Hematopoietic multipotent progenitor cell treated with erythropoietin and hydrocortisone succinate and interleukin-3 and kit ligand, for 17 days (in vitro differentiated cells): ENCODE measurements around the gene COL12A1.

Experiments
- DNase-seq: peaks from one replicate; pipeline ENCODE4 v3.0.0-alpha.2; 2015; ENCODE audit warnings: low spot score

COL12A1 gene

DNA sequence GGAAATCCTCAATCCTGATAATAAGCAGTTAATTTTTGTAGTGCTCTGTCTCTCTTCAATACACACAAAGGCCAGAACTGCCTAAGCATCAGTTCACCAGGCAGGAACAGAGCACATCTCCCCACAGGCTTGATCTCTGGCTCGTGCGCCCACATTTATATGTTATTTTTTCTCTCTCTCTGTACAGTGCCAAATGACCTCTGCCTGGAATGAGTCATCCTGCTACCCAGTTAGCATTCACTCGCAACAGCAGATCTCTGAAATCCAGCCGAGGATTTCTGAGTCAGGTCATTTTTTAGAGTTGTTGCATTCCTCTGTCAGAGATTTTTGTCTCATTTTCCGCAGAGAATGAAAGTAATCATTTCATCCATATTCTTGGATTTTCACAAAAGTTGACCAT is 107.1 kb downstream of the COL12A1 start:
- DNase-seq, result no peak

DNA sequence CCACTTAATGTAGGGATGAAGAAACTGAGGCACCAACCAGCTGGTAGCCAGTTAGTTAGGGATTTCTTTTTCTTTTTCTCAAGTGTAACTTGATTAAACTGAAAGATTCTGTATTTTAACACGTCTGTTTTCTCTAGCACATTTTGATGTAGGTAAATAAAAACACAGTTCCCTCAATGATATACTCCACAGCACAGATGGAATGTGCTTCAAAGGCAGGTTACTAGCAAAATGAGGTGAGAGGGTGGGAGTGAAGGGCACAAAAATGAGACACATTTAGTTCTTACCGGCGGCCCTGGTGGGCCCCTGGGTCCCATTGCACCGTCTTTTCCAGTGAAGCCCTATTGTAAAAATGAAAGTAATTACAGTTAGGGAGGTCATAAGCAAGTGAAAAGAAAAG is 108.9 kb downstream of the COL12A1 start:
- no peak for DNase-seq

DNA sequence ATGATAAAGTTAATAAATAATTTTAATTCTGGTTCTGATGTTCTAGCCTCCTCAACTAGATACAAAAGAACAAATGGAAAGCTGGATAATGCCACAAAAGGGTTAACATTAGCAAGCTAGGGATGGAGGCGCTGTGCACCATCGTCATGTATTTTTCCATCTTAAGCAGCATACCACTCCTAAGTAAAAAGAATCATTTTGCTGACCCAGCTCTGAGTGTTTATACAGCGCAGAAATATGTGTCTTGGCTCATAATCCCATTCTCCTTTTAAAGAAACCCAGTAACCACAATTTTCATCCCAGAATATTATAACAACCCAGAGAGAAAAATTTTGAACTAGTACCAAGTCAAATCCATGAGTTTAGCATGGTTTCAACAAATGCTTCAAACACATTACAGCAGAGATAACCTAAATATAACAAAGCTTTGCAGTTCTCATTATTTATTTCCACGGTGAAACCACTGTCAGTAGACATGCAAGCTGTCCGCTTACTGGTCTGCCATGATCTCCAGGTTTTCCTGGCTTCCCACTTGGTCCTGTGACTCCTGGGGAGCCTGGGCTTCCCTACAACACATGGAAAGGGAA is 111.1 kb downstream of the COL12A1 start:
- DNase-seq, result no peak

DNA sequence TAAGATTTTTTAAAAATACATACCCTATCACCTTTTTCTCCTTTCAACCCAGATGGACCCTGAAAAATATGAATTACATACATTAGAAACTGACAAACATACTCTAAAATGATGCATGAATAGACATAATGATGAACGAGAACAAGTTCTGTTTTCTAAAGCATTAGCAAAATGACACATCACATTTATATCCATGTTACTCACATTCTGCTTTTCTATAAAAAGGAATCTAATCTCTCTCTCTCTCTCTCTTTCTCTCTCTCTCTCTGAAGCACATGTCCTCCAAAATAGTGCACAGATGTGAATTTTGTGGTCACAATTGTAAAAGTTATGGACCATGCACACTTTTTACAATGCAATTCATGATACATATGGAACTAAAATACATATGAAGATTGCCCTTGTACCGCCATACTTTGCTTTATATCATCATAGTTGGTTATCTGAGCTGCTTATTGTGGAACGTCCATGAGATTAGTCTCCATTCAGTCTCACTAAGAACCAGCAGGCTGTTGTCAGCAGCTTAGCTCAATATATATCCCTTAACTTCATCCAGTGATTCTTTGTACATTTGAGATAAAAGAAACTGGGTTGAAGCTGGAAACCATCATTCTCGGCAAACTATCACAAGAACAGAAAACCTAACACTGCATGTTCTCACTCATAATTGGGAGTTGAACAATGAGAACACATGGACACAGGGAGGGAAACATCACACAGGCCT is 114.2 kb downstream of the COL12A1 start:
- DNase-seq, result no peak

DNA sequence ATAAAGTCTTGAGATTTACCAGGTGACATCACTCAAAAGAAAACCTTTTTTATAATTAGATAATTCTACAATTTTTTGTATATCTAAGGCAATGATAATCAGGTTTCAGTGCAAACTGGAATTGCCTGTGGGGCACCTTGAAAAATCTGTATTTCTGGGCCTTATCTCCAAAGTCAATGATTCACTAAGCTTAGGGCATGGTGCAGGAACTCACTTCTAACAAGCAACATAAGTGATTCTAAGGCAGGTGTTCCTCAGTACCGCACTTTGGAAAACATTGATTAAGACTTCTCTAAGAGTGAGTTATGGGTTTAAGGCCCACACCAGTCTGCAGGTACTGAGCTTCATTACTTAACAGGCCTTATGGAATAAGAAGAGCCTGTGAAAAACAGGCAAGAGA is 115.3 kb downstream of the COL12A1 start:
- DNase-seq, result no peak

DNA sequence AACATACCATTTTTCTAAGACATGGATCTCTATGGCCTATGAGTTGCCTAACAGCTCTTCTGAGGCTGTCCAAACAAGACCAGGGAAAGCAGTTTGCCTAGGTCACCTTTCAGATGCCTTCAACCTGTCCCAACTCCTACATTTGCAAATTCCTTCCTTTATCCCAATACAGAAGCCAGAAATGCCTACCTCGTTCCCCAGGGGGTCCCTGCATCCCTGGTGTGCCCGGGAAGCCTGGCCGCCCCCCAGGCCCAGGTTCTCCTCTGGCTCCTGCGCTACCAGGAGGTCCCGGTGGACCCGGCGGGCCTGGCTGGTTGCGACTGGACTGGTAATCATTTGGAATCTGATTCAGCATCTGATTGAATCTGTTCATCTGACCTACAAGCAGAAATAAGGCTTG is 115.9 kb downstream of the COL12A1 start:
- DNase-seq, result no peak

DNA sequence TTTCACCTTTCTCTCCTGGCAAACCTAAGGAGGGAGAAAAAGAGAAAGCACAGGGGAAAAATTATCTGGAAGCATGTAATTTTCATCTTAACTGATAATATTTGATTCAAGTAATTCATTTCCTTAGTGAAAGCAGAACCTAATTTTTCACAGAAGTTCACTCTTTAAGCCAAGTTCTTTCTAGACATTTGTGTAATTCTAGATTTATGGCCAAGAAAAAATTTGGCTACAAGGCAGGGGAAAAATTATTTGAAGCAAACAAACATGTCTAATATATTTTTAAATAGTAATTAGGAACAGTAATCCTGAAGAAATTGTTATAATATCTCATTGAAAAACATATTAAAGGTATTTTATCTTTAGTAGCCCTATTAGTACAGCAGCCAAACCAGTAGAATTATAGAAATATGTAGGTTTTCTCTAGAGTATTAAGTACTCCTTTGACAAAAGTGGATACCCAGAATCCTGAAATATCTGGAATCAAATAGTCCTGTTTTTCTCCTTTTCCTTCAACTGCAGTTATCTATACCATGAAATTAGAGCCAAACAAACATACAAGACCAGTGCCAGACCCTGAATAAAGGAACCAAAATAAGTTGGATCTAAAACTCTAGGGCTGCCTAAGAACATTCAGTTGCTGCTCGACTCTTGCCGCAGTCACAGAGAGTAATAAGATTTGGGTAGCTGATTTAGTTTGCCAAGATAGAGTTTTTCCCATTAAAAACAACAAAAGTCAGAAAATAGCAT is 116.5 kb downstream of the COL12A1 start:
- no peak for DNase-seq

DNA sequence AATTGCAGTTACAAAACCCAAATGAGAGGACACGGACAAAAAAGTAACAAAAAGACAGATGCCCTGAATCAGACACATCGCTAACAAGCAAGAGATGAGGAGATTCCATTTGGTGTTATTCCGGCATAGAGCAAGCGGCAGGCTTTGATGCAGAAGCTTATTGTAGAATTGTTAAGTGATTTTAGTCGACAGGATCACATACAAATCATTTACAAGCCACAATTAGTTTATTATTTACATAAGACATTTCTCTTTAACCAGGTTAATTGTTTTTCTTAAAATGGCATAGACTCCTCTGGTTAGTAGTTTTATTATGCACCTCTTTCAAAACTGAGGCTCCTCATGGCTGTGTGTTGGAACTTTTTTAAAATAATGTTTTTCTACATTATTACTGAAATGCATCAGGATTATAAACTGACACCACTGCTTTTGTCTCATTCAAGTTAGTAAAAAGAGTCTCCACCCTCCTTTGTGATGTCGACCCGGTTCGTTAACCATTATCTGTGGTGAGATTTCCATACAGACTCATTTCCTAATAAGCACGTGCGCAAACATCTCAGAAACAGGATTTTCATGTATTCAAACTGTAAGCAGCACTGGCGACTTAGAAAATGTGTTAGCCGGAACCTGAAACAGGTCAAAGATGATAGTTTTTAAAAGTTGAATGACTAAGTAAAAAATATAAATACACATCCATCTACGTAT is 119.8 kb downstream of the COL12A1 start:
- no peak for DNase-seq

DNA sequence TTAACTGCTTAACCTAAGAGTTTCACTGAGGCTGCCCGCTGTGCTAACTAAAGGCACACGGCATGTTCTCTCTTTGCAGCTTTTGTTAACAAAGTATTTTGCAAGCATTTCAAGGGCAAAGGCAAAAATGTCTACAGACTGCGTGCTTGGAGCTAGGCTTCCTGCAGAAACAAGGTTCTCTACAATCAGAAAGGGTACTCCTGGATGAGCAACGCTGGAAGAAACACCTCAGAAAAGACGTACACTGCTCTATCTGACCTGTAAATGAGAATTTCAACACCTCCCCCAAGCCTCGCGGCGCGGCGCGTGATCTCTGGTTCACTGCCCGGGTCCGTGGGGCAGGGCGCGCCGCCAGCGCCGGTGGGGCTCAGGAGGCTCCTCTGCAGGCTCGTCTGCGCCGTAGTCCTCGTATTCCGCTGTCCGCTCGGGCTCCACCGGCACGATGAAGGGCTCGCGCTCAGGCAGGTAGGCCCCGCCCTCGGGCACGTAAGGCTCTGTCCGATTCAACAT is 120.9 kb downstream of the COL12A1 start:
- DNase-seq, result no peak

DNA sequence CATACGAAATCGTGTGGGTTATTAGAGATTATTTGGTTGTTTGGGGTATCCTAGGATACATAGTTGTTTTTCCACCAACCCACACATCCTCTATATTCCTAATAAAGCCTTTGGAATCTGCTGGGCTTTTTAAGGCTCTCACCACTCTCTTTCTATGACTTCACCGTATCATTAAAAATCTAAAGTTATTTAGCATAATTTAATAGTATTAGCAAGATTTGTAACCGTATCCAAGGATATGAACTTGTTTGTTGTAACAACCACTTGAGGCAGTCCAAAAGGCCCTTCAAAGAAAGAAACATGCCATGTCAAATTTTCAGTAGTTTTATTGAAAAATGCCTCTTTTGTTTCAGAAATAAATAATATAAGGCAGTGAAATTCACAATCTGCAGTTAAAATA is 121.8 kb downstream of the COL12A1 start:
- DNase-seq, result no peak

DNA sequence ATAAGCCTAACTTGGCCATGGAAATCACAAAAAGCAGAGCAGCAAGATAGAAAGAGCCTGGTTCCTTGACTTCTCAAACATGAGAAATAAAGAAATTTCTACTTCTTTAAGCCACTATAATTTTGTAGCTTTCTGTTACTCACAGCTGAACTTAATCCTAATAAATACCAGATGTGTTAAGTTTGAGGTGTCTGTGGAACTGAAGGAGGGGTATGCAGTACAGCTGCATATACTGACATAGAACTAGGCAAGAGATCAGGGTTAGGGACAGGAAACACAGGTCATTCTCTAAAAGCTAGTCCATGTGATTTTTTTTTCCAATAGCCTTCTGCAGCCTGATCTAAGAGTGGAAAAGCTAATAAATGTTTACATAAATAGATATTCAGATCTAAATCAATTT is 123.9 kb downstream of the COL12A1 start:
- DNase-seq, result no peak

DNA sequence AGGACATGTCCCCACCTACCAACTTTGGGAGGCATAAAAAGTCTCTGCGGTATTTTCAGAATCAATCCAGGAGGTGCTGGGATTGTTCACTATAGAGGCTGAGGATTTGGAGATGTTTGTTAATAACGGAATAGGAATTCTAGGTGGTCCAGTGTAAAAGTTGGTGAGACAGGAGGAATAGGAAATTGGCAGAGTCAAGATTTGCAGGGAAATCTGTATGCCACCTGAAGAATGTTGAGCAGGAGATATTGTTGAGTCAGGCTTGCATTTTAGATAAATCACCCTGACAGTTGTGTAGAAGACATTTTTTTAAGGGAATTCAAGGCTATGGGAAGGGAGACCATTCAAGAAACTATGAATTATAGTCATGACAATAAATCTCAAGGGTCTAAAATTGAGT is 124.8 kb downstream of the COL12A1 start:
- no peak for DNase-seq

DNA sequence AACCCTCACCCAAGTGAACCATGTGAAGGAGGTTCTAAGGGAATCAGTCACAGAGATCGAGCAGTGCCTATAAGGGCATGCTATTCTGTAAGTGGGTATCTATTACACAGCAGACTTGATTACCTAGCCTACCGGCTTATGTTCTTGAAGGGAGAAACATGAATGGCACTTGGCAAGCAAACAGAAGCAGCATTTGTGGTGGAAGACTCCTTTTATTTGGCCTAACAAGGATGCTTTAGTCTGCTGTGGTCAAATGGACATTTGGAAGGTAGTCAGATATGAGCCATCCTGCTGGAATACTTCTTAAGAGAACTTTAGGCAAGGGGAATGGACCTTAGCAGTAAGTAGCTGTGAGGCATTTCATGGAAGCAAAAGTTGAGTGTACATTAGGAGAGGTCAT is 126.3 kb downstream of the COL12A1 start:
- DNase-seq, result no peak

DNA sequence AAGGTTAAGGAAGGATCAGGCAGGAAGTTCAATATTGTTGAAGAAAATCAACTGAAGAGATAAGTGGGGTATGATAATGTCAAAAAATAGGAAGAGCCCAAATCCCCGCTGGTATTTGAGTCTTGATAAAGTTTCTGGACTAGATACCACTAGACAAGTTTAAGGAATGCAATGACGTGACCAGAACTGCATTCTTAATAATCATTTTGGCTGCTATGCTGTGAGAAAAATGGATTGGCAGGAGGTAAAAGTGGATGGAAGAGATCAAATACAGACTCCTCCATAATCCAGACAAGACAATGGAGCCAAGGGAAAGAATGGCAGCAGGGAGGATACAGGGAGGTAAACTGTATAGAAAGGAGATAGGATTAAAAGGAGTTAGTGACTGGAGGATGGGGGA is 128.2 kb downstream of the COL12A1 start:
- no peak for DNase-seq

DNA sequence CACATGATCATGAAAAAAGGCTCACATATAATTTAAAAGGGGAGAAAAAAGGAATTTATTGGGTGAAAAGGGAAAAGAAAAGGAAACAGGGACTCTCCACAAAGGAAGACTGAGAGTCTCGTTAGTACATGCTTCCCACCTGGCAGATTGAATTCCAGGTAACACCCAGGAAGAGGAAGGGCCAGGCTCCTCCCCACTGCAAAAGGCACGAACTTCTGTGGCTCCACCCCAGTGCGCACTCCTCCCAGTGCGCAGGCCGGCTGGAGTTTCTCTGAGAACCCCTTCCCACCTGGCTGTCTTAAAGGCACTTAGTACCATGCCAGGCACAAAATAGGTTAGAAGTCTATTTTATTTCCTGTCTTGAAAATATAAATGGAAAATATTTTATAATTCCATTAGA is 129.8 kb downstream of the COL12A1 start:
- DNase-seq, result no peak

DNA sequence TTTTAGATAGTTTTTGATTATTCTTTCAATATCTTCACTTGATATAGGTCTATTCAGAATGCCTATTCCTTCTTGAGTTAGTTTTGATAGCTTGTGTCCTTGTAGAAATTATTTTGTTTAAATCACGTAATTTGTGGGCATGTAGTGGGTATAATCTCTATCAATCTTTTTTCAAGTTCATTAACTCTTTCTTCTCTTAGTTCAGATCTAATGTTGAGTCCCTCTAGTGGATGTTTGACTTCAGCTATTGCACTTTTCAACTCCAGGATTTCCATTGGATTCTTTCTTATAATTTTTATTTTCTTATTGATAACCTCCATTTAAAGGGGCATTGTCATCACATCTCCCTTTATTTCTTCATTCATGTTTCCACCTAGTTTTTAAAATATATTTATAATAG is 135.6 kb downstream of the COL12A1 start:
- DNase-seq, result no peak

DNA sequence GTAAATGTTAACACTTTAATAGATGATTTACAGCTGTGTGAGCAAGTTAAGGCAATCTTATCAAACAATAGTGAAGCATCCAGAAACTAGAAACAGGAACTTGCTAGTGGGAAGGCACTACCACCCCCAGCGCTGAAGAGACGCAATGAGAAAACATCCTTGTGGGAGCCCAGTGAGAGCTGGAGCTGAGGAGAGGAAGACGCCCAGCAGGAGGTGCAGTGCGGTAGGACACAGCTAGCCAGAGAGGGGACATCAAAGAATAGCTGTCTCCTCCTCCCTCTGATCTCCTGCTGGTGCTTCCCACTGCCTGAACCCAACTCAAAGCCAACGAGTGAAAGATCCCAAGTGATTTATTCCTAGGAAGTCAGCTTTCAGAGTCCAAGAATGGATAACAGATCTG is 140.3 kb downstream of the COL12A1 start:
- no peak for DNase-seq

DNA sequence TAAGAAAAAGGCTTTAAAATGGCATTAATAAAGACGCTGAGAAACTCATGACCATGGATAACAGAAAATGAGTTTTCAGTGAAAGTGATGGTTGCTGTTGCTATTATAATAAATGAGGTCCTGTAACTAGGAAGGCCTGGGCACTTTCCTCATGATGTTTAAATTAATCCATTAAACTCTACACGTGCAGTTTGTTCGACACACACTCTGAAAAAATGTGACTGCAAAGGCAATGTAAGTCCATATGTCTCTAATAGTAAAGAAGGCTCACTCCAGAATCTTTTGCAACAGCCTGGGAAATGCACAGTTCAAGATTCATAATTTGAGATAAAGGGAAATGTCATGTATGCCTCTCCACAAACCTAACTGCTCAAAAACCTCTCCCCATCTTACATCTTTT is 153.4 kb downstream of the COL12A1 start:
- DNase-seq, result no peak

DNA sequence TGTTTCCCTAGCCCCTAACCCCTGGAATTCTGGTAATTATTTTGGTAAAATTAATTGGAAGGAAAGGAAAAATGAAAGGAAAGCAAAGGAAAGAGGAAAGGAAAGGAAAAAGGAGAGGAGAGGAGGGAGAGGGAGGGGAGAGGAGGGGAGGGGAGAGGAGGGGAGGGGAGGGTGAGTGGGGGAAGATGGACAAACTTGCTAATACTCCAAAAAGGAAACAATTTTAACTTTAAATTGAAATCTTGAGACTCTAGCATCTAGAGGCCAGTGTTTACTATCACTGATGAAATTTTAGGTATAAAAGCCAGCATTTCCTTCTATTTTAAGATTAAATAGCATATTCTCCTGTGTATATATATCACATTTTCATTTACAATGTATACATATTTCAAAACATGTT is 156.5 kb downstream of the COL12A1 start:
- no peak for DNase-seq

DNA sequence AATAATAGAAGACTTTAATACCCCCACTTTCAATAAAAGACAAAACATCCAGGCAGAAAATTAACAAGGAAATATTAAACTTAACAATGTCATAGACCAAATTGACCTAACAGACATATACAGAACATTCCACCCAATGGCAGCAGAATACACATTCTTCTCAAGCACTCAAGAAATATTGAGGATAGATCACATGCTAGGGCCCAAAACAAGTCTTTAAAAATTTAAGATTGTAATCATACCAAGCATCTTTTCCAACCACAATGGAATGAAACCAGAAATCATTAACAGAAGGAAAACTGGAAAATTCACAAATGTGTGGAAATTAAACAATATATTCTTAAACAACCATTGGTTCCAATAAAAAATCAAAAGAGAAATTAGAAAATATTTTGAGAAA is 161.0 kb downstream of the COL12A1 start:
- no peak for DNase-seq

DNA sequence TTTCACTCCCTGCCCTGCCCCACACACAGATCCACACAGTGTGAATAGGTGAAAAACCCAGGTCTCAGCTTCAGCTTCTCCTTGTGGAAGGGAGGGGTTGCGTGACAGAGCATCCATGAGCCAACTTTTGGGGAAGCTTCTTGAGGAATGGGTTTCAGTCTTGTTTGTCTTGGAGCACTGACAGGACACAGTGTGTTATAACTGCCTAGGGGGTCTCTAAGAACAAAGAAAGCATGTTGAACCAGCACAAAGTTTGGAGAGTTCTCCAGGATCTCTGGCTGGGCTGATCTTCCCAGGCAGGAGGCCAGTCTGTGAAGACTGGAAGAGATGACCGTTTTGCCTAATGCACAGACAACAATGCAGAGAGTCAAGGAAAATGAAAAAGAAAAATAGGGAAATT is 164.5 kb downstream of the COL12A1 start:
- no peak for DNase-seq
